HG03575 (cell line): ENCODE data around the gene TVP23A.

Source experiments
- ATAC-seq: cut with Tn5 transposase; IDR thresholded peaks from one replicate; pipeline ENCODE4 v1.9.1; 2021; ENCODE audit not compliant: unreplicated experiment, insufficient number of reproducible peaks, low FRiP score; ENCODE audit errors: extremely low read depth

Gene TVP23A

GRCh38 chr16:10817963-10818941, at the start of gene TVP23A:
Gene TVP23A (minus strand): TSS chr16:10818794. CDS start chr16:10818493, 301 bp downstream.
- no peak for ATAC-seq

- ATAC-seq: no peak
Measured at GRCh38 chr16:10868104-10868595, 49.6 kb upstream of the TVP23A start.

- ATAC-seq: no peak
Measured at GRCh38 chr16:10867199-10867598, 48.6 kb upstream of the TVP23A start.

- ATAC-seq: no peak
Measured at GRCh38 chr16:10865991-10866966, 47.7 kb upstream of the TVP23A start.

- ATAC-seq: no peak
Measured at GRCh38 chr16:10862438-10862837, 43.8 kb upstream of the TVP23A start.

- no peak for ATAC-seq
Measured at GRCh38 chr16:10859658-10860057, 41.1 kb upstream of the TVP23A start.

- ATAC-seq: no peak
Measured at GRCh38 chr16:10859020-10859419, 40.4 kb upstream of the TVP23A start.

- no peak for ATAC-seq
Measured at GRCh38 chr16:10858203-10858602, 39.6 kb upstream of the TVP23A start.

GRCh38 chr16:10856042-10856441, 37.4 kb upstream of the TVP23A start:
- ATAC-seq: no peak

- no peak for ATAC-seq
Measured at GRCh38 chr16:10852948-10853347, 34.4 kb upstream of the TVP23A start.

- no peak for ATAC-seq
Measured at GRCh38 chr16:10852286-10852685, 33.7 kb upstream of the TVP23A start.

GRCh38 chr16:10851512-10851911, 32.9 kb upstream of the TVP23A start:
- no peak for ATAC-seq

- no peak for ATAC-seq
Measured at GRCh38 chr16:10850478-10850850, 31.9 kb upstream of the TVP23A start.

GRCh38 chr16:10849736-10850477, 31.3 kb upstream of the TVP23A start:
- ATAC-seq: no peak

GRCh38 chr16:10847176-10847575, 28.6 kb upstream of the TVP23A start:
- ATAC-seq: no peak

GRCh38 chr16:10846213-10846998, 27.8 kb upstream of the TVP23A start:
- ATAC-seq: no peak

- no peak for ATAC-seq
Measured at GRCh38 chr16:10840703-10841102, 22.1 kb upstream of the TVP23A start.

GRCh38 chr16:10839279-10839666, 20.7 kb upstream of the TVP23A start:
- ATAC-seq: no peak
